HG03108 (cell line): ENCODE data around the gene CTSW.

ENCODE experiments used
- ATAC-seq: cut with Tn5 transposase; IDR thresholded peaks from one replicate; pipeline ENCODE4 v1.9.1; 2021; ENCODE audit warnings: moderate library complexity; ENCODE audit not compliant: unreplicated experiment

Gene CTSW

DNA sequence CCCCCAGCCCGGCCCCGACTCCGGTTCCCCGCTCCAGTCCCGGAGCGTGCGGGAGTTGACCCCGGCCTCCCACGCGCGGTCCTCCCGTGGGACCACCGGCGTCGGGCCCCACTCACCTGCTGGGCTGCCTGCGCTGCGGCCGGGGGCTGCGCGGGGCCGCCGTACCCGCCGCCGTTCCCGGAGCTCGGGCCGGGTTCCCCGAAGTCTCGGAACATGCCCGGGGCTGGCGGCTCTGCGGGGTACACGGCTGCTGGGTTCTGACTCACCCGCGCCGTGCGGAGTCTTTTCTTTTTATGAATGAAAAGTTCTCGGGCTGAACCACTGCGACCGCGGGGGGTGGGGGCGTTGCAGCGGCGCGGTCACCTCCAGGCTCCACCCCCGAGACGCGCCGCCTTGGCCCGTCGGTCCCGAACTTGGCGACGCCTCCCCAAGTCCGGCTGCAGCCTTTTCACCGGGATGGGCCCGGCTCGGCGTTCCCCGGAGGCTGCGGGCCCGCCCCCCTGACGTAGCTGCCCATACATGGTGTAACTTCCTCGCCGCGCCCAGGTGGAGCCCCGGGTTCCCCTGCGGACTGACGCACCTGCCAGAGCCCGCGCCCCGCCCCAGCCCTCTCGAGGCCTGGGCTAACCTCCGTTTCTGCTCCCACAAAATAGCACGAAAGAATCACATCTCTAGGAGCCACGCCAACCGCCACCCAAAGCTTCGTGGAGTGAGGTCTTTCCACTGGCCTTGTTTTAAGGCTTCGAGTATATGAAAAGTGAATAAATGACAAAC, 20.7 kb downstream of the CTSW start, which contains the start of gene FOSL1:
Gene FOSL1 (minus strand): TSS at position 264 of the 774 bp plus-strand sequence. CDS start 49 bp downstream, at position 215.
- ATAC-seq: peak; percentile 76

DNA sequence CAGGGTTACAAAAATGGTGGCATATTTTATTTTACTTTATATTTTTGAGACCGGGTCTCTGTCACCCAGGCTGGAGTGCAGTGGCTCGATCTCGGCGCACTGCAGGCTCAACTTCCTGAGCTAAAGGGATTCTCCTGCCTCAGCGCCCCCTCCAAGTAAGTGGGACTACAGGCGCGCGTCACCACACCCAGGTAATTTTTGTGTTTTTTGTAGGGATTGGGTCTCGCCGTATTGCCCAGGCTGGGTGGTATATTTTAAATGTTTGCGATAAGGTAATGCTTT, 21.2 kb downstream of the CTSW start:
- no peak for ATAC-seq

DNA sequence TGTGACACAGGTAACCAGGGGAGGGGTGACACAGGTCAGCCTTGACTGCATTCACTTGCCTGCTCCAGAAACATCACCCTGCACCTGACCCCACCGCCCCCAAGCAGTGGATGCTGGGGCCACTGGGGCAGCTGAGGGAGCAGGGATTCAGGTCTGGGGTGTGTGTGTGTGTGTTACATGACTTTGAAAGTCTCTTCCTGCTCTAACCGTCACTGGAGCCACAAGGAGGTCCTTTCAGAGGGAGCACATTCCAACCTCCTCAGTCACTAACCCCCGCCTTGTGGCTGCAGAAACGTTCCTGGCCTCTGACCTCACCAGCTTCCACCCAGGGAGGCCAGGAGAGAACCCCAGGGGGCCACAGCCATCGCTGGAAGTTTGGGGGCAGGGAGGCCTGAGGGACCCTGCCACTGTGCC, 23.4 kb downstream of the CTSW start:
- ATAC-seq: no peak

DNA sequence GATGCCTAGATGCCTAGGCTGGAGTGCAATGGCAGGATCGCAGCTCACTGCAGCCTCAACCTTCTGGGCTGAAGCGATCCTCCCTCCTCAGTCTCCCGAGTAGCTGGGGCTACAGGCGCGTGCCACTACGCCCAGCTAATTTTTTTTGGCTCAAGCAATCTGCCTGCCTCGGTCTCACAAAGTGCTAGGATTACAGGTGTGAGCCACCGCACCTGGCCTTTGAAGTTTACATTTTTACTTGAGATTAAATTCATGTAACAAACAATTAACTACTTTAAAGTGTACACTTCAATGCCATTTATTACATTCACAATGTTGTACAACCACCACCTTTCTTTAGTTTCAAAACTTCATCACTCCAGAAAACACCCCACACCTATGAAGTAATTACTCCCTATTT, 24.1 kb downstream of the CTSW start:
- no peak for ATAC-seq

DNA sequence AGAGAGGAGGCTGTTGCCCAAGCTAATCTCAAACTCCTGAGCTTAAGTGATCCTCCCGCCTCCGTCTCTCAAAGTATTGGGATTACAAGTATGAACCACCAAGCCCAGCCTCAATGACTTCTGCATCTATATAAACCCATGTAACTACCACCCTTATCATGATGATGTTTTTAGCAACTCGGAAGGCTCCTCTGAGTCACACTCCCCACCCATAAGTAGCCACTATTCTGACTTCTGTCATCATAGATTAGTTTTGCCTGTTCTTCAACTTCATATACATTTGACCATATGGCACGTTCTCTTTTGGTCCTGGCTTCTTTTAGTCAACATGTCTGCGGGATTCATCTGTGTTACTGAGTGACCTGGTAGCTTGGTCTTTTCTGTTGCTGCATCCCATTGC, 27.0 kb downstream of the CTSW start:
- no peak for ATAC-seq

DNA sequence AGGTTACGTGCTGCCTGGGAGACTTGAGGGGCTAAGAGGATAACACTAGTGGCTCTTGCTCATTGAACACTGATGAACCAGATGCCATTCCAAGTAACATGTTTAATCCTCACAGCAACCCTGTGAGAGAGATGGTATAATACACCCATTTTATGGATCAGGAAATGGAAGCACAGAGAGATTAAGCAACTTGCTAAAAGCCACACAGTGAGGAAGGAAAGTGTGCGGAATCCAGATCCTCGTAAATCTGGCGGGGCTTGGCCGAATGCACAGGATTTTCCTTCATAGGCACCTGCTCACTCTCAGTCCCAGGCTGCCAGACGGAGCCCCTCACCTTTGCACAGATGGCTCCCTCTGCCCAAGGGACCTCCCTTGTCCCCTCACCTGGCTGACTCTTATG, 28.2 kb downstream of the CTSW start:
- ATAC-seq: no peak

DNA sequence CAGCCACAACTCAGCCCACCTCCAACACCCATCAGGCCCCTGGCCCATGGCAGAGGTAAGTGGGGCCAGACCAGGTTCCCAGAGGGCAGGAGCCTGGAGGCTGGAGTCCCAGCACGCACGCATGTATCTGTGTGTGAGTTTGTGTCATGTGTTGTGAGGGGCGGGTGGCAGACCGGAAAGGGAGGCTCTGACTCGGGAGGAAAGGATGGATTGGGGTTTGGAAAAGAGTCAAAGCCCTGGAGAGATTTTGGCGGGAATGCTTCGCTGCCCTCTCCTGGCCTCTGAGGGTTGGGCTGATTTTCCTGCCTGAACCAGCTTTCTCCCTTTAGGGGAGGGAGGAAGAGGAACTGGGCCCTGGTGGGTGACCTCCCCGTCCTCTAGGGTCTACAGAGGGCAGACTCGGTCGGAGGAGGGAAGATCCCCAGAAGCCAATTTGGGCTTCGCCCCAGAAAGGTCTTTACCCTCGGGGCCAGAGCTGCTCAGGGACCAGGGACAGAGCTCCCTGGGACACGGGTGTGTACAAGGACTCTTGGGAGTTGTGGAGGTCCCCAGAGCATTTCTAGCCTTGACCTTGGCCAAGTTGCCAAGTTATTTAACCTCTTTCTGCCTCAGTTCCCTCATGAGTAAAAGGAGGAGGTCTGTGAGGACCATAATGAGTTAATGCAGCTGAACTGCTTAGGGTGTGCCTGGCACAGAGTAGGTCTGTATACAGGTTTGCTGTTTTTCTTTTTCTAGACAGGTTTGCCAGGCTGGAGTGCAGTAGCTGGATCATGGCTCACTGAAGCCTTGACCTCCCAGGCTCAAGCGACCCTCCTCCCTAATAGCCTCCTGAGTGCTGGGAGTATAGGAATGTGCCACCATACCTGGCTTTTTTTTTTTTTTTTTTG, 32.3 kb downstream of the CTSW start:
- no peak for ATAC-seq

DNA sequence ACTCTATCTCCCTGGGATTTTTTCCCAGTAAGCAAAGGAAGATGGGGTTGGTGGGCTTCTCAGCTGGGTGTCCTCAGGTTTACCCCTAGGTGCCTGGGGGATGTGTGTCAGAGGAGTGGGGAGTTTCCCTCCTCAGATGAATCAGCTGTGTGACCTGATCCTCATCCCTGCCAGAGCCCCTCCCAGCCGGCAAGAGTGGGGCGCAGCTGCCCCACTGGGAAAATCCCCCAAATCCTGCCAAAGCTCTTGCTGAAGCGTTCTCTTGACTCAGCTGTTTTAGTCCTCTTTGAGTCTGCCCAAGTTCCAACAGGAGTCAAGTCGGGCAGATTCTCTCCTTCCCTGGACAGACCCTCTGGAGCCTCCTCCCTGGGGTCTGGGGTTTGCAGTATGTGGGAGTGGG, 33.2 kb downstream of the CTSW start:
- ATAC-seq: no peak

DNA sequence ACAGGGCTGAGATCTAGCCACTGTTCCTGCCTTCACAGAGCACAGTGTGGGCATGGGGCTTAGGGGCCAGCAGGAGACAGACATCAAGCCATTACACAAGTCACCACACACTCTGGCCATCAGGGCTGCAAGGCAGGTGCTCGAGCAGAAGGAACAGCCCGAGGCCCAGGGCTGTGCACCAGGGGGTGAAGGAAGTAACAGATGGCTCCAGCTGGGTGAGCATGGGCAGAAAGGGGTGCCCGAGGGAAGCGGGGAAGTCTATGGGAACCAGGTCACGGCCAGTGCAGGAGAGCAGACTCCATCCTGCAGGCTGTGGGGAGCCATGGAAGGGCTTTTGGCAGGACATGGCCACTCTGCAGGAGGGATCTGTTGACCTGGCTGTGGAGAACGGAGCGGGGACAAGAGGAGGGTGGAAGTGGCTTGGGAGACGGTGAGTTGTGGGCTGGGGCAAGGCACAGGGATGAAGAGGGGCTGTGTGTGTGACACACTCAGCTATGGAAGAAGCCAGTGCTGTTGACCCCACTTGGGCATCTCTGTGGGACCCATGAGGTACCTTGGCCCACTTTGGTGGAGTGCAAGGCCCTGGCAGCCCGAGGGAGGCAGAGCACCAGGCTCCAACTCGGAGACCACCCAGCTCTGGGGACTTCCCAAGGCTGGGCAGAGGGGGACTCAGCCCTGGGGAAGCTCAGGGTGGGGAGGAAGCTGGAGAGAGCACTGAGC, 35.6 kb downstream of the CTSW start:
- no peak for ATAC-seq

DNA sequence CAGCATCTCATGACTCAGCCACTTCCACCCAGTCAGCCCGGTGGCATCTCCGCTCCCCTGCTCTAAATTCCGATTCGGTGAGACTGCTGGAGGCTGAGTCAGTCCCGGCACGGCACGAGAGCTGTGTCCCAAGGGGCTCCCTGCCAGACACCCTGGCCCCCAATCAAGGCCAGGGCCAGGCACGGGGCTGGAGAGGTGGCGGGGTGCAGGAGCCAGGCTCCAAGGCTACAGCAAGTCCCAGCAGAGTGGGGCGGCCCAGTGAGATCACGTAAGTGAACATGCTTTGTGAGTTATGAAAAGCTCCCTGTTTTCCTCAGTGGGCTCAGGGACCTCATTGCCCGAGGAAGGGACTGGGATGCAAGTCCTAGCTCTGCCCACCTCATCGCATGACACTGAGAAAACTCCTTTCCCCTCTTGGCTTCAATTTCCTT, 36.2 kb downstream of the CTSW start:
- ATAC-seq: no peak

DNA sequence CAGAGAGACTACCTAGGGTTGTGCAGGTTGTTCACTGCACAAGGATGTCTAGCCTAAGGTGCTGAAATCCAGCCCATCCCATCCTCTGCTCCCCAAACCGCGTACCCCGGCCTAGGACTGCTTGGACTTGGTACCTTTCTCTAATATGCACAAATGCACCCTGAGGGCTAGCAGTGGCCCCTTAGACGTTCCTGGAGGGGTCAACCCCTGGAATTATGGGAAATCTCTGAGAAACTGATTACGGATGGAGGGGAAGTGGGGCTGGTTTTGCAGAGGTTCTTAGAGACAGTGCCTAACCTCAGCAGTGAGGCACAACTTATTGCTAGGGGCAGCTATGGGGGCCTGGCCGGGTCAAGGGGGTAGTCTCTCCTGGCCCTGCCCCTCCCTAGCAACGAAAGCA, 36.8 kb downstream of the CTSW start:
- ATAC-seq: no peak

DNA sequence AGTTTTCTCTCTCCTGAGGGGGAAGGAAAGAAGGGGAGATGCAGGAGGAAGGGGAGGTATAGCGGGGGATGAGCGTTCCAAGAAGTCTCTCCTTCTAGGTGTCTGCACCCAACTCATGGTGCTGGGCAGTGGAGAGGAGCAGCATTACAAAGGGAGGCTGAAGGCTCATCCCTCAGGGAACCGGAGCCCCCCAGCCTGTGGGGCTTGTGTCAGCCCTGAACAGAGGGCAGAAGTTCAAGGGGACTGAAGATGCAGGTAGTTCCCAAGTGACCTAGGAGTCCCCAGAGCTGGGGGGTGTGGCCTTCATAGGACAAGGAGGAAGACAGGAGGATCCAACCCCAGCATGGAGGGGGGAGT, 37.4 kb downstream of the CTSW start:
- ATAC-seq: no peak

DNA sequence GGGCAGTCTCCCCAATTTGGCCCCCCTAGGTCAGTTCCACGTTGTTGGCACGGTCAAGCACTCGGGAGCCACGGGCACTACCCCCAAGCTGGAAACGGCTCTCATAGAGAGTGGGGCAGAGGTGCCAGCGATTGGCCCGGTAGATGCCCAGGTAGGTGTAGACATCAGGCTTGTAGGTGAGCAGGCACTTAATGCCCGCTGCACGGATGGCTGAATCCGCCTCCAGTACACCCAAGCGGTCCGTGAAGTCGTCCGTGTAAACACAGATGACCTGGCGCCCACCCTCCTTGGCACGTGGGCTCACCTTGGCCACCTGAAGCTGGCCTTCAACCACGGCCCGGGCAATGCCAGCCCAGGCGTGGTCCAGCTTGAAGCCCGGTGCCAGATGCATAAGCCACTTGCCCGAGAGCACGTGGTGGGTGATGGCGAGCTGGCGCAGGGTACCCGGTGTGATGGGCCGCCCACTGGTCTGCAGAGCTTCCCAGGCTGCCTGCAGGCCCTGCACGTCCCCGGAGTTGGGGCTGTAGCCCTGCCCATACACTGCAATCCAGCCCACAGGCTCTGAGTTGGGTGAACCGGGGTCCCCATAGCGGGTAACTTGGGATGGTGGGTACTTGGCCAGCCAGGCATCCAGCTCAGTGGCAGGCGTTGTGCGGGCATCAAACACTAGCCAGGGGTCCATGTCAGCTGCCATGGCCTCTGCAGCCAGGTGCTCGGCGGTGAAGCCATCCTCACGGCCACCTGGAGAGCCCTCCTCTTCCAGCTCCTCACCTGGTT, 38.0 kb downstream of the CTSW start:
- ATAC-seq: no peak

DNA sequence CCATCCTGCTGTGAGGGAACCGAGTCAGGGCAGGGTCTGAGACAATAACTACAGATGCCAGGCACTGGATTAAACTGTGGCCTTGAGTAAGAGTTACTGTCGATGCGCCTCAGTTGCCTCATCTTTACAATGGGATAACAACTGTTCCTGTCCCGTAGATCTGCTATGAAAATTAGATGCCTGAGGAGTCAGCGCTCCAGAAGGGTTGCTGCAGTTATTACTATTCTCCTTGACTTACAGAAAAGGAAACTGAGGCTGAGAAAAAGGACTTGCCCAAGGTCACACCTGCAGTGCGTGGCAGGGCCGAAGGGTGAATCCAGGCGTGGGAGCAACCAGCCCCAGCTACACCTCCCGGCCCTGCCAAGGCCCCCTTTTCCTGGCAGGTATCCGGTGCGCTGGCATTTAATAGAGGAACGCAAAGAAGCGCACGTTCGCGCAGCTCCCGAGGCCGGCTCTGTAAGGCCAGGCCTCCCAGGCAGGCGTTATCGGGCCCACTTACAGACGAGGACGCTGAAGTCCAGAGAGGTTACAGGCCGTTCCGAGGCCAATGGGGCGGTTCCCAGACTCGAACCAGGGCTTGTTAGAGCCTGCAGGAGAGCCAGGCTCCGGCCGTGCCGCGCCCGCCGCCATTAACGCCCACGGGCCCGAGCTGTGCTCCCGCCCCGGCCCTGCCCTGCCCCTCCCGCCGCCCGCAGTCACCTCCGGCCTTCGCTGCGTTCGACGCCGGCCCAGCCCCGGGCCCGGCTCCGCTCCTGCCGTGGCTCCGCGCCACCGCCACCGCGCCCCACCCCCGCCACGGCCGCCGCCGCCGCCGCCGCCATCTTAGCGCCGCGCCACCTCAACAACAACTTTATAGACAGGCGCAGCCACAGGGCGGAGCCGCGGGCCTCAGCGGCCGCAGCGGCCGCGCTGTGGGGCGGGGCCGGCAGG, 38.8 kb downstream of the CTSW start, which contains the start of gene C11orf68:
Gene C11orf68 (minus strand): TSS at position 852 of the 930 bp plus-strand sequence. CDS start 31 bp downstream, at position 821.
- ATAC-seq: peak; percentile 37

DNA sequence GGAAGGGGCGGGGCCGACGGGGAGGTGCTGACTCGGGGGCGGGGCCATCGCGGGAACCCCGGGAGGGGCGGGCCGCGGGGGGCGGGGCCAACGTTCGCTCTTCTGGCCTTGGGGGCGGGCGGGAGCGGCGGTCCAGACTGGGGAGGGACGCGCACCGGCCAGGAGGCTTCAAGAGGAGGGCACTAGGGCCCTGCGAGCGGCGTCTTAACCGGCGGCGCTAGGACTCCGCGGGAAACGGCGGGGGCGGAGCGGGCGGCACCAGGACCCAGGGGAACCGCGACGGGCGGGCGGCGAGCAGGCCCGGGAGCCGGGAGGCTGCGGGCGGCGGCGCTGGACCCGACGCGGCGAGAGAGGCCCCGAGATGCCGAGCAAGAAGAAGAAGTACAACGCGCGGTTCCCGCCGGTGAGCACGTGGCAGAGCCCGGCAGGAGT, 39.5 kb downstream of the CTSW start, which contains the start of gene DRAP1:
Gene DRAP1 (plus strand): TSS at position 286 of the 432 bp plus-strand sequence. CDS start 76 bp downstream, at position 362.
- ATAC-seq: peak; percentile 85

DNA sequence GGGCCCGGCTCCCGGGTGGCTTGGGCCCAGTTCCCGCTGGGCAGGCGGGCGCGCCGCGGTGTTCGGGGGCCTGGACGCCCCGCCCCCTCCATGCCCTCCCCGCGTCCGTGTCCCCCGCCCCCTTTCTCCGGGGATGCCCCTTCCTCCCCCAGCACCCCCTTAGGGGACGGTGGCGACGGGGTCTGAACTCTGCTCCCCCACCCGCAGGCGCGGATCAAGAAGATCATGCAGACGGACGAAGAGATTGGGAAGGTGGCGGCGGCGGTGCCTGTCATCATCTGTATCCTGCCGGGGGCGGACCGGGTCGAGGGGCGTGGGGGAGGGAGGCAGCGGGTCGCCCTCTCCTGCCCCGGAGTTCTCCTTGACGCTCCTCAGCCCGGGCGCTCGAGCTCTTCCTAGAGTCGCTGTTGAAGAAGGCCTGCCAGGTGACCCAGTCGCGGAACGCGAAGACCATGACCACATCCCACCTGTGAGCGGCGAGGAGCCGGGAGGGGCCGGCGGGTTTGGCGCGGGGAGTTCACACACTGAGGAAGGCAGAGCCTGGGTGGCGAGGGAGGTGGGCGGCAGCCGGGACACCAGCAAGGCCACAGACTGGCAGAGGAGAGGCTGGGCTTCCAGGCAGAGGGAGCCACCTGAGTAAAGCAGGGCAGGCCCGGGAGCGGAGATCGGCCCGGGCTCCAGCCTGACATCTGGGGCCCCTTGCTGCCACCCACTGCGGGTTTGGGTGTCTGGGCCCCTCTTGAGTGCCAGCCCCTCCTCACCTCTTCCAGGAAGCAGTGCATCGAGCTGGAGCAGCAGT, 40.1 kb downstream of the CTSW start:
- ATAC-seq: peak; percentile 32

DNA sequence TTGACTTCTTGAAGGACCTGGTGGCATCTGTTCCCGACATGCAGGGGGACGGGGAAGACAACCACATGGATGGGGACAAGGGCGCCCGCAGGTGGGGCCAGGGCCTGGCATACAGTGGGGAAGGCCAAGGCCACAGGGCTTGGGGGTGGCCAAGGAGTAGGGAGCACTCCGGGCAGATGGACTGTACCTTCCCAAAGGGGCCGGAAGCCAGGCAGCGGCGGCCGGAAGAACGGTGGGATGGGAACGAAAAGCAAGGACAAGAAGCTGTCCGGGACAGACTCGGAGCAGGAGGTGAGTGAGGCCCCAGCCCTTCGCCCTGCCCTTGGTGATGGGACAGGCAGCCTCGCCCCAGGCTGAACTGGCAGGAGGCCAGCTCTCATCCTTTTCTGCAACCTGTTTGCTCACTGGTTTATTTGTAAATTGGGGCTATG, 40.8 kb downstream of the CTSW start:
- ATAC-seq: no peak

DNA sequence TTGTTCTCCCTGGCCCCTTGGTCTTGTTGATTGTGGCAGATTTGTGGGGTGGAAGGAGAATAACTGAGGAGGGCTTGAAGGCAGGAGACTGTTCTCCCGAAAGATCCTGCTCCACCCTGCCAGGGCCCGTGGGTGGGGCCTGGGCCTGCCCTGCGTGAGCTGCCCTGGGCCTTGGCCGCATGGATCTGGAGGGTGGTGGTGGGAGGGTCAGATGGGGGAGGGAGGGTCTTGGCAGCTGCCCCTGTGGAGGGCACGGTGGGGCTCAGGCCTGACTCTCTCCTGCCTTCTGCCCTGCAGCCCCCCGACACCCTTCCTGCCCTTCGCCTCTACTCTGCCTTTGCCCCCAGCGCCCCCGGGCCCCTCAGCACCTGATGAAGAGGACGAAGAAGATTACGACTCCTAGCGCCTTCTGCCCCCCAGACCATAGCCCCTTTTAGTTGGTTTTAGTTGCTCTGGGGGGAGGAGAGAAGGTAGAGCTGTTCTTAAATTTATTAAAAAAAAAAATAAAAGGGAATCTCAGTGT, 41.5 kb downstream of the CTSW start:
- ATAC-seq: no peak
